Dedifferentiated amniotic fluid mesenchymal stem cell (primary cell): ENCODE measurements around the gene CCNT1.
"Not testable (repeated sequence)": the region's sequence is repeated elsewhere in the genome, so short reads cannot be mapped to it uniquely, and the experiment has no call there.

ENCODE experiments used
- DNase-seq: peaks from one replicate; pipeline ENCODE4 v3.0.0-alpha.2; 2016; ENCODE audit errors: extremely low spot score

CCNT1 gene

DNA sequence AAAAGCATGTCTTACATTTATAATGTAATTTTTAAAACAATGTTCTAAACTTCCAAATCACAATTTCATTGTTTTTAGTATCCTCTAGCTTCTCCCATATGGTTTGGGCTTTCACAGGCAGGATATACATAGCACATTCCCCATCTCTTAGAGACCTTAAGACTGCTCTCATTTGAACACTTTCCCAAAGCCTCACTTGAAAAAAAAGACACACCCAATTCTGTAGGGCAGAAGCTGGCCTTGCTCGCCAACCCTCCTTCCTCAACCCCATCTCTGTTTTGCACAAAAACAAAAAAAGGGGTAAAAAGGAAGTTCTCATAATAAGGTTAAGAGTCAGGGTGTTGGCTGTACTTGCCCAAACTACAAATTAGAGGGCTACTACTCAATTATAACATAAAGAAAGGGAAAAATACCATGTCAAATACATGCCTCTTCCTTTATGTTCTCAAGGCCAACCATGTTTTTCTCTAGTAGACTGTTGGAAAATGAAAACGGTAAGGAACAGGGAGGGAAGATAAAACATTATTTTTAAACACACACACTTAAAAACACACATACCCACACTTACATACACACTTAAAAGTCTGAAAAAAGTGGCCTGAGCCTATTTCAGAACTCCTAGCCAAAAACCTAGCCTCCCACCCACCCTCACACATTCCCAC, 24.6 kb downstream of the CCNT1 start:
- no peak for DNase-seq

DNA sequence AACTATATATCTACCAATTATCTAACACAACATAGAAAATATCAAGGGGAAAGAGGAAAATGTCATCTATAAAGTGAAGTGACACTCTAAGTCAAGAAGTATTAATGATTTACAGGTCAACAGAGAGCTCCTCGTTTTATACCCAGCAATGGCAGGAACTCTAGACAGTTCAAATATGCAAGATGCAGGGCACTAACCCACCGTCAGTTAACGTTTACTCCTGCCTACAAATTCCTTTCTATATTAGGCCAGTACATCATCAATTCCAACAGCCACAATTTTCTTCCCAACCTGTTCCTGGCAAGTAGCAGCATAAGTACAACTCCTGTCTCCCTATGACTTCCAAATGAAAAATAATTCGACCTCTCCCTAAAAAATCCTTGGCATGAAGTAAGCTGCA, 25.5 kb downstream of the CCNT1 start:
- no peak for DNase-seq

DNA sequence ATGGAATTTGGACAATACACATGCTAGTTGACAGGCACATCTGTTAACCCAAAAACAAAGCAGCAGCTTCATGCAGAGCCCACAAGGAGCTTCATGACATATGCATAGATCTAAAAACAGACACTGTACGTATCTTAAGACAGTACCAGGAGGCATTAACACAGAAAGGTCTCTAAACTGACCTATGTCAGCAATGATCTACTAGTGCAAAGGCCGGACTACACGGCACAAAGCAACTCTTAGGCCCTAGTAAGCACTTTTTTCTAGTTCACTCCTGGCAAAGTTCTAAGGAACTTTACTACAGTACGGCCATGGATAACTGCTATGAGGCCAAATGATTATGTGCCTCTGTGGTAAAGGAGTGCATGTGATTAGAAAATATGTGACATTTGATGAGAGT, 26.1 kb downstream of the CCNT1 start:
- no peak for DNase-seq

DNA sequence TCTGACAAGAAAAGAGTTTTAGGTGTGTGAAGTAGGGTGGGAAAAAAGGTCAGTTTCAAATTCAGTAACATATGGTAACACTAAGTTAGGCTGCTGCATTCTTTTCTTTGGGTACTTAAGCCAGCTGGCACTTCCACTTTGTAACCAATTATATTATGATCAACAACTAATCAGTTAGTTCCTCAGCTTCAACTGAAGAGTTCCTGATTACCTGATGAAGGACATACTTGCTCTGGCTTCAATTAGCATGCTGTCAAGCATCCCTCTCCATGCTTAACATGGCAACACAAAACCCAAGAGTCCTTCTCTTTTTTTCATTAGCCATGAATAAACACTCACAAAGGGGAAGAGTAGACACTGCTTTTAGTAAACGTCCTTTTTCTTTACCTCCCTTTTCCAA, 27.7 kb downstream of the CCNT1 start:
- DNase-seq, result no peak

DNA sequence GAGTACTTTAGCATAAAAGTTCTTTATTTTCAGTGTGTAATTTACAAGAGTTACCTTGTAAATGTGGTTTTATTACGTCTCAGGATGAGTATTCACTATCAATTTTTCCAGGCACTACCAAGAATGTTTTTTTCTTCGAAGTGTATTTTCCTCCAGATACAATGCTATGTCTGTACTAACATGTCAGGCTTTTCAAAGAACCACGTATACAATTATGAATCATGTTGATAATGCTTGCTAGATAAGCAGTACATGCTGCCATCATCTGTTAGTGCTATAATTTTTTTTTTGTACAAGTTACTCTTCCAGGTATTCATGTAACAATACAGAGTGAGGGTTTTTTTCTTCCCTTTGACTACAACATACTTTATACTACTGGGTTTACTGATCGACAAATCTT, 28.9 kb downstream of the CCNT1 start:
- DNase-seq, result no peak

DNA sequence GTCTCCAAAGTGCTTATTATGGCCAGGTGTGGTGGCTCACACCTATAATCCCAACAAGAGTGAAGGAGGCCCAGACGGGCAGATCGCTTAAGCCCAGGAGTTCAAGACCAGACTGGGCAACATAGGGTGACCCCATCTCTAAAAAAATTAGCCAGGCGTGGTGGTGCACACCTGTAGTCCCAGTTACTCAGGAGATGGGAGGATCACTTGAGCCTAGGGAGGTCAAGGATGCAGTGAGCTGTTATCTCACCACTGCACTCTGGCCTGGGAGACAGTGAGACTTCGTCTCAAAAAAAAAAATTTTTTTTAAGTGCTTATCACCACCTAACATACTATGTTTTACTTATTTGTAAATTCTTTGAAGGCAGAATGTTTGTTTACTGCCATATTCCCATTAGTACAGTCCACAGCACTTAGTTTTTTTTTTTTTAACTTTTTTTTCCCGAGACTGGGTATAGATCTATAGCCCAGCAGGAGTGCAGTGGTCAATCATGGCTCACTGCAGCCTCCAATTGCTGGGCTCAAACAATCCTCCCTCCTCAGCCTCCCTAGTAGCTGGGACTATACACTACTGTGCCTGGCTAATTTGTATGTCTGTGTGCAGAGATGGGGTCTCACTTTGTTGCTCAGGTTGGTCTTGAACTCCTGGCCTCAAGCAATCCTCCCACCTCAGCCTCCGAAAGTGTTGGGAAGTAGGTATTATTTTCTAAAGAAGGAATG, 29.7 kb downstream of the CCNT1 start:
- DNase-seq, result no peak

DNA sequence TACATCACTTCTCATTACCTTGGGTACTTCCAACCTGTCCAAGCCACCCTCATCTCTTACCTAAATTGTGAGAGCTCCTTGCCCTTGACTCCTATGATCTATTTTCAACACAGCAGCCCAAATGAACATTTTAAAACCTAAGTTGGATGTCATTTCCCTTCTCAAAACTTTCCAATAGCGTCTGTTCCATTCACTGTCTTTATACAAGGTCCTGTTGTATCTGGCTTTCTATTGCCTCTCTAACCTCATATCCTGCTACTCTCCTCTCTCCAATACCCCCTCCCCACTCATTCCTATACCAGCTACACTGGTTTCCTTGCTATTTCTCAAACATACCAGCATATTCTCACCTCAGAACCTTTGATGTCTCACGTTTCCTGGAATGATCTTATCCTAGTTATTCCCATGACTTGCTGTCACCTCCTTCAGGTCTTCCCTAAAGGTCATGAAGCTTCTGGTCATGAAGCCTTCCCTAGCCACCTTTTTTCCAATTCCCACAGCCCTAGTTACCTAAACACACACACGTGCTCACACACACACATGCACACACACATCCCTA, 30.4 kb downstream of the CCNT1 start:
- DNase-seq, result no peak

DNA sequence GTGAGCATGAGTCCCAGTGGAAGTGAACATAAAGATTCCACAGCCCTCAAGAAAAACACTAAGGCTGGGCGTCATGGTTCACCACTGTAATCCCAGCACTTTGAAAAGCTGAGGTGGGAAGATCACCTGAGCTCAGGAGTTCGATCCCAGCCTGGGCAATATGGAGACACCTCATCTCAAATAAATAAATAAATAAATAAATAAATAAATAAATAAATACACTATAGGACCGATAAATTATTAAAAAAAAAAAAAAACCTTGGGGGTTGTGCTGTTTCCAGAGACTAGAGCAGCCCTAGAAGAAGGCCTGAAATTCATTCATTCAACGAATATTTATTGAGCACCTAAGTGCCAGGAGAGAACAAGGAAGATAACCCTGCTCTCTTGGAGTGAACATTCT, 33.0 kb downstream of the CCNT1 start:
- no peak for DNase-seq

DNA sequence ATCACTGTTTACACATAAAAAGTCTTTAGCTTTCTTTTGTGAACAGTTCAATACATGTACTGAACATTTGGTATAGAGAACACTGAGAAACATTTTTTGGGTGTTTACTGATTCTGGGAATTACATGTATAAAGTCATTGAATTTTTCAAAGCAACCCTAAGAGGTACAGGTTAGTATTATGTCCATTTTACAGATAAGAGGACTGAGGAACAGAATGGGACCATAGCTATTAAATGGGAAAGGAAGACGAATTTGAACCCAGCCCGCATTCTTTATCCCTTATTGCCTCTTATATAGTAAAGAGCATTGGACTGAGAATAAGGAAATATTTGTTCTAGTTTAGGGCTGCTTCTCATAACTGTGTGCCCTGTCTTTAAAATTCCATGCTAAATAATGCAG, 33.6 kb downstream of the CCNT1 start:
- no peak for DNase-seq

DNA sequence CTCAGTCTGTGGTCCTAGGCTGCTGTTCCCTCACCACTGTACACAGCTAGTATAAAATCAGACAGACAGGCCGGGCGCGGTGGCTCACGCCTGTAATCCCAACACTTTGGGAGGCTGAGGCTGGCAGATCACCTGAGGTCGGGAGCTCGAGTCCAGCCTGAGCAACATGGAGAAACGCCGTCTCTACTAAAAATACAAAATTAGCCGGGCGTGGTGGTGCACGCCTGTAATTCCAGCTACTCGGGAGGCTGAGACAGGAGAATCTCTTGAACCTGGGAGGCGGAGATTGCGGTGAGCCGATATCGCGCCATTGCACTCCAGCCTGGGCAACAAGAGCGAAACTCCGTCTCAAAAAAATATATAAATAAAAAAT, 34.0 kb downstream of the CCNT1 start:
- not testable (repeated sequence) for DNase-seq

DNA sequence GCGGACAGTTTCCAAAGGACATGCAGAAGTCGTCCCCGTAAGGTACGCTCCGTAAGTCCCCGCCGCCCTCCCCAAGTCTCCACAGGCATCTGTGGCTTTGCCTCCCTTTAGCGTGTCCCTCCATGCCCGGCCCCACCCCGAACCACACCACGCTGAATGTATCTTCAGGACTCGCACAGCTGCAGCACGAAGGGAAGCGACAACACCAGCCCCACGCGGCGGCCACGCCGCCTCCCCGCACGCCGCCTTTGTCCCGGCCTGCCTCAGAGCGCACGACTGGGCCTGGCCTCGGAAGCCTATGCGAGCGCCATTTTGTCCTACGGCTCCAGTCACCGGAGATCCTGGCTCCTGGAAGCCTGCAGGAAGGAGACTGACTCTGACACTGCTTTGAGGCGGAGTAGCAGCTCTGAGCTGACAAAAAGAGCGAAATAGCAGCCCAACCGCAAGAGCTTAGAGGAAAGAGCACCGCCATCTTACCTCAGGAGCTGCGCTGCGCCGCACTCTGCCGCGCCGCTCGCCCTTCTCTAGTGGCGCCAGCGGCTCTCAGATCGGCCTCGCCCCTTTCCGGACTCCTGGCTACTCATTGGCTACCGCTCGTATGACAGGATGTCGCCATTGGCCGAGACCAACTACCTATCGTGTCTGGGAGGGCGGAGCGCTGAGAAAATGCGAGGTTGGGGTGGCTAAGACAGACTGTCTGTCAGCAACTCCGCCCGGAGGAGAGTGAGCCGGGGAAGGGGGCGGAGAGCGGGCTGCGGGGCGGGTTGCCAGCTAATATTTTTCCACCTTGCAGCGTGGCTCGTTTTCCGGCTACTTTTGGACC, 34.6 kb downstream of the CCNT1 start, which contains the start of gene KANSL2:
KANSL2 (minus strand) TSS at position 529 of the 823 bp plus-strand sequence. CDS start 606 bp downstream, outside the sequence.
- peak; percentile 99 for DNase-seq

DNA sequence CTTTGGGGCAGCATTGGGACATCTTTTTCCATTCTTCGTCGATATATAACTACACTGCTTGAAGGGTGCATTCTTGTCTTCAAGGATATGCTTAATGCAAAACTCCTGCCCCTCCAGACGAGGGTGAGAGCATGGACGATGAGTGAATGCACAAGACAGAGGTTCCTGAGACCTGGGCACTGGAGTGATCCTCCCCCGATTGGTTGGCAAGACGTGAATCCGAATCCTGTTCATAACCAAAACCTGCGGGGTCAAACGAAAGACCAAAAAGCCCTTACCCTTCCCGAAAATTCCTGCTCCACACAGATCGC, 35.2 kb downstream of the CCNT1 start:
- DNase-seq, result no peak

DNA sequence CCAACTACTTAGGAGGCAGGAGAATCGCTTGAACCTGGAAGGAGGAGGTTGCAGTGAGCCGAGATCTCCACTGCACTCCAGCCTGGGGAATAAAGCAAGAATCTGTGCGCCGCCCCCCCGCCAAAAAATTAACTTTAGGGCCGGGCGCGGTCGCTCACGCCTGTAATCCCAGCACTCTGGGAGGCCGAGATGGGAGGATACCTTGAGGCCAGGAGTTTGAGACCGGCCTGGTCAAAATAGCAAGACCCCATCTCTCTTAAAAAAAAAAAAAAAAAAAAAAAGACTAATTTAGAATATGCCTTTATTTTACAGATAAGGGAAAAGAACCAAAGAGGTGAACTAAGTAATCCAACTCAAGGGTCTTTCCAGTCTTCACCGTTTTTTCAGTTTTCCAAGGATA, 35.6 kb downstream of the CCNT1 start:
- no peak for DNase-seq

DNA sequence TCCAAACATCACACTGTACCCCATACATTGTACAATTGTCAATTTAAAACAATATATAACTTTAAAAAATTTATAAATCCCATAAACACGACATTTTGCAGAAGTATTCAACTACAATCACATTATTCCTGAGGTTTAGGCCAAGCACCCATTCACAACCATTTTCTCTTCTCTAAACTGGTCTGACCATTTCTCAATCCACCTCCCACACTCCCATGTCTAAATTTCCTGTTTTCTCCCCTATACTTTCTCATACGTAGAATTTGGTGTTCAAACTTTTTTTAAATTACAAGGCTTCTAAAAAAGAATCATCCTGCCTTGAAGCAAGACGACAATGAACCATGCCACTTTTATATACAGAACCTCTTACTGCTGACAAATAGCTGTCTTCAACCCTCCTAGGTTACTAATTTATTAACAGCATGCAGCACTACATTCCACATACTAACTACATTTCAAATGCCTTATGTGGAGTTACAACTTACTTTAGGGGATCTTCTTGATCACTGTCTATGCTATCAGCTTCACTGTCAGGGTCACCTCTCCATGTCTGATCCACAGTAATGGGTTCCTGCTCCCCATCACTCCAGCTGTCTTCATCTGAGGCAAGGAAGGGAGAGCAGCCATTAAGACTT, 37.8 kb downstream of the CCNT1 start:
- no peak for DNase-seq

DNA sequence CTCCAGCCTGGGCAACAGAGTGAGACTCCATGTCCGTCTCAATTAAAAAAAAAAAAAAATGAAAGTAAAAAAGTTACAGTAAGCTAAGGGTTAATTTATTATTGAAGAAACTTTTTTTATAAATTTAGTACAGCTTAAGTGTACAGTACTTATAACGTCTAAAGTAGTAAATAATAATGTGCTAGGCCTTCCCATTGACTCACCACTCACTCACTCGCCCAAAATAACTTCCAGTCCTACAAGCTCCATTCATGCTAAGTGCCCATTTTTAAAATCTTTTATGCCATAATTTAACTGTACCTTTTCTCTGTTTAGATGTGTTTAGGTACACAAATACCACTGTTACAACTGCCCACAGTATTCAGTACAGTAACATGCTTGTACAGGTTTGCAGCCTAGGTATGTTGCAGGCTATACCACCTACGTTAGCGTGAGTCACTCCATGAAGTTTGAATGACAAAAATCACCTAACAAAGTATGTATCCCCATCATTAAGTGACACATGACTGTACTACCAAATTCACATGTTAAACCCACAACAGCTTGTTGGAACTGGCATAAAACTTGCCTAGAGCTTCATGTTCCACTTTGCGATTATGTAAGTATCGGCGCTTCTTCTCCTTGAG, 45.2 kb downstream of the CCNT1 start:
- DNase-seq, result no peak

DNA sequence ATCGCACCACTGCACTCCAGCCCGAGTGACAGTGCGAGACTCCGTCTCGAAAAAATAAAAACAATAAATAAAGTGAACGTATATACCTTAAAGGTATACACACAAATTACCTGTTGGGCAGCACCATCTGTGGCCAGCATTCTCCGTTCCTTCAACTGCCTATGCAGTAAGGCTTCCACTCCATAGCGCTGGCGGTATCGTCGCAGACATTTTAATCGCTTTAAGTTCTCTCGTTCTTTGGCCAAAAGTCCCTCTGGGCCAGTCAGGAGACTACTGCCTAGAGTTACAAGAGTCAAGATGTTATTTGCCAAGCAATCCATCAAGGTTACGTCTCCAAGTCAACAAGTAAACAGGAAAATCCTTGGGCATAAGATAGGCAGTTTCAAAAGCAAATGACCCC, 47.5 kb downstream of the CCNT1 start:
- DNase-seq, result no peak

DNA sequence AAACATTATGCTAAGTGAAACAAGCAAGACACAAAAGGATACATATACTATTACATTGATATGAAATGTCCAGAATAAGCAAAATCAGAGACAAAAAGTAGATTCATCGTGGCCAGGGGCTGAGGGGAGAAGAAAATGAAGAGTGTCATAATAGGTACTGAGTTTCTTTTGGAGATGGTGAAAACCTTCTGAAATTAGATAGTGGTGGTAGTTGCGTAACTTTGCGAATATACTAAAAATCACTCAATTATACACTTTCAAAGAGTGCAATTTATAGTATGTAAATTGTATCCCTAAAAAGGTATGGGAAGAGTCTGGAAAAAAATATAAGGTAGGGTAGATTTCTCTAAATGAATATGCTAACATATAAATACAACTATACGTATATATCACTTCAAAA, 56.6 kb downstream of the CCNT1 start:
- DNase-seq, result no peak

DNA sequence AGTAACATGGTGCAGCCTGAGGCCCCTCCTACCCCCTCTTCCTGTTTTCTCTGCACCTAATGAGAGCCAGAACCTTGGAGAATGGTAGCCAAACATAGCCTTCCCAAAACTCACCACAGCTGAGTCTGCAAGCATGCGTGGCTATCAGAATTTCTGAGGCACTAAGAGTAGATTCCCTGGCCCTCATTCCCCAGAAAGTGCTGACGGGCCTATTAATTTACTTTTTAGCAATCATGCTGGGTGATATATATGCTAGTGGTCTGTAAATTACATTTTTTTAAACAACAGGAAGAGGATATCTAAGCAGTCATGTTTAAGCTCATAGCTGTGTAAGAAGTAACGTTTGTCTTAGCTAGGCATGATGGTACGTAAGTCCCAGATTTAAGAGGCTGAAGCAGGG, 64.8 kb downstream of the CCNT1 start:
- DNase-seq, result no peak

DNA sequence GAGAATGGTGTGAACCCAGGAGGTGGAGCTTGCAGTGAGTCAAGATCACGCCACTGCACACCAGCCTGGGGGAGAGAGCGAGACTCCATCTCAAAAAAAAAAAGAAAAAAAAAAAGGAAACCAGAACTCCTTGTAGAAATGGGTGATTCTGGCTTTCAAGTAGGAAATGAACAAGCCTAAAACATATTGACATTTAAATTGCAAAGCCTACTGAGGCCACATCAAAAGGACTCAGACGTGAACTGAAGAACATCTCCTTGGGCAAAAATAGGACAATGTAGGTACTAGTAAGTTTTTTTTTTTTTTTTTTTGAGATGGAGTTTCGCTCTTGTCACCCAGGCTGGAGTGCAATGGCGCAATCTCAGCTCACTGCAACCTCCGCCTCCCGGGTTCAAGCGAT, 71.2 kb downstream of the CCNT1 start:
- not testable (repeated sequence) for DNase-seq

DNA sequence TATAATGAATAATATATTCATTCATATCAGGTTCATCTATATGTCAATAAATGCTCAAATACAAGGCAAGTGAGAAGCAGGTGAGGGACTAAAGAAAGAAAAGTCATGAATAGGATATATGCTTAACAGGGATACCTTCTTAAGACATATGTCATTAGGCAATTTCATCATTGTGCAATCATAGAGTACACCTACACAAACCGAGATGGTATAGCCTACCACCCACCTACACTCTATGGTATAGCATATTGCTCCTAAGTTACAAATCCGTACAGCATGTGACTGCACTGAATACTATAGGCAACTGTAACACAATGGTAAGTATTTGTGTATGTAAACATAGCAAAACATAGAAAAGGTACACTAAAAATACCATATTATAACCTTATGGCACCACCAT, 73.5 kb downstream of the CCNT1 start:
- DNase-seq, result no peak

DNA sequence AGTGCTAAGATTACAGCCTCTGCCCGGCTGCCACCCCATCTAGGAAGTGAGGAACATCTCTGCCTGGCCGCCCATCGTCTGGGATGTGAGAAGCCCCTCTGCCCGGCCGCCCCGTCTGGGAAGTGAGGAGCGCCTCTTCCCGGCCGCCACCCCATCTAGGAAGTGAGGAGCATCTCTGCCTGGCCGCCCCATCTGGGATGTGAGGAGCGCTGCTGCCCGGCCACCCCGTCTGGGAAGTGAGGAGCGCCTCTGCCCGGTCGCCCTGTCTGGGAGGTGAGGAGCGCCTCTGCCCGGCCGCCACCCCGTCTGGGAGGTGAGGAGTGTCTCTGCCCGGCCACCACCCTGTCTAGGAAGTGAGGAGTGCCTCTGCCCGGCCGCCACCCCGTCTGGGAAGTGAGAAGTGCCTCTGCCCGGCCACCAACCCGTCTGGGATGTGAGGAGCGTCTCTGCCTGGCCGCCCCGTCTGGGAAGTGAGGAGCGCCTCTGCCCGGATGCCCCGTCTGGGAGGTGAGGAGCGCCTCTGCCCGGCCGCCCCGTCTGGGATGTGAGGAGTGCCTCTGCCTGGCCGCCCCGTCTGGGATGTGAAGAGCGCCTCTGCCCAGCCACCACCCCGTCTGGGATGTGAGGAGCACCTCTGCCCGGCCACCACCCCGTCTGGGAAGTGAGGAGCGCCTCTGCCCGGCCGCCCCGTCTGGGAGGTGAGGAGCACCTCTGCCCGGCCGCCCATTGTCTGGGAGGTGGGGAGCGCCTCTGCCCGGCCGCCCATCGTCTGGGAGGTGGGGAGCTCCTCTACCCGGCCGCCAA, 74.6 kb downstream of the CCNT1 start:
- not testable (repeated sequence) for DNase-seq
